Gastrocnemius medialis (tissue), 4 donors: ENCODE measurements around the gene CLSTN2.

Experiments used
- CTCF ChIP-seq, 5 experiments: fragments of 450-650 bp in 3 of 5; fragments of 200-600 bp in 2 of 5; sonication (generic) in 2 of 5; IDR thresholded peaks in 4 of 5; conservative IDR thresholded peaks in 1 of 5; 1 replicate in 4 of 5; 2 replicates in 1 of 5; pipeline ENCODE4 v1.5.1; 2016 to 2019; ENCODE audit warnings: antibody characterized with exemption in 5 of 5, mild to moderate bottlenecking in 3 of 5, moderate library complexity in 3 of 5
- POLR2A ChIP-seq, 2 donors: fragments of 450-650 bp; IDR thresholded peaks; one replicate each; pipeline ENCODE4 v1.6.1; 2017; ENCODE audit warnings: antibody characterized with exemption in 2 of 2, mild to moderate bottlenecking in 2 of 2, moderate library complexity in 2 of 2

GRCh38 chr3:140292170-140292569 is 357.2 kb downstream of the CLSTN2 start:
- TF ChIP-seq CTCF (IDR thresholded peaks at IDR 0.05 in 4 of 5, conservative IDR thresholded peaks at IDR 0.05 in 1 of 5) (no peak), POLR2A (IDR thresholded peaks at IDR 0.05) (no peak)
